Cardiac muscle cell (in vitro differentiated cells and primary cell): ENCODE results near the gene MBD1. TPM values are rescaled to one million over a fixed set of nuclear protein-coding genes. Genes with fewer than 3 reads are reported as not detected.

Source experiments
- DNase-seq, 2 donors: peaks; one replicate each; pipeline versions ENCODE4 v3.0.0 to v3.0.0-alpha.2; 2010 to 2017; ENCODE audit warnings: low read depth in 1 of 2, low spot score in 1 of 2
- H3K27ac ChIP-seq: fragments of 200-600 bp; sonication (generic); 2 replicates; pipeline ENCODE4 v1.5.1; 2016
- H3K27me3 ChIP-seq: fragments of 200-600 bp; sonication (generic); 2 replicates; pipeline ENCODE4 v1.6.0; 2016; ENCODE audit warnings: control low read depth
- H3K36me3 ChIP-seq: fragments of 200-600 bp; sonication (generic); 2 replicates; pipeline ENCODE4 v1.5.1; 2016; ENCODE audit warnings: control low read depth
- H3K4me1 ChIP-seq: fragments of 200-600 bp; sonication (generic); 2 replicates; pipeline ENCODE4 v1.8.1; 2017; ENCODE audit warnings: low read depth, mild to moderate bottlenecking, mixed run types
- H3K4me3 ChIP-seq: fragments of 200-600 bp; sonication (generic); 2 replicates; pipeline ENCODE4 v1.5.1; 2016; ENCODE audit warnings: mild to moderate bottlenecking
- H3K9me3 ChIP-seq: fragments of 200-600 bp; sonication (generic); 2 replicates; pipeline ENCODE4 v1.5.1; 2017; ENCODE audit warnings: low read depth, mild to moderate bottlenecking, control low read depth
- CTCF ChIP-seq: IDR thresholded peaks from 2 replicates; pipeline ENCODE4 v1.5.1; 2012; ENCODE audit warnings: low read depth, mild to moderate bottlenecking, low read length
- polyA plus RNA-seq: library from polyadenylated mRNA; unstranded; fragments of >200 nt; fragmentation: Nextera tagmentation; extraction: Ambion mirVana; gene quantifications from 2 replicates; pipeline ENCODE4 v1.2.1, GENCODE V29; 2016
- total RNA-seq: library from RNA; depleted of rRNA; stranded (reverse); fragments of >200 nt; gene quantifications from 2 replicates; pipeline ENCODE4 v1.2.3, GENCODE V29; 2016

The MBD1 gene
- total RNA-seq, result 113 and 167 TPM in 2 replicates
- polyA plus RNA-seq, result 78.9 and 79.7 TPM in 2 replicates

GRCh38 chr18:50281295-50281971, at the start of gene MBD1:
TSS of gene MBD1 (minus strand) at chr18:50281523. CDS start at chr18:50279992, 1,531 bp downstream.
- Histone ChIP-seq H3K36me3 (peaks cover 33% of the 10 kb centered on the region), H3K27ac (peak within 1 kb of the TSS; percentile 86), H3K4me1 (no peaks in the 10 kb centered on the region), H3K4me3 (peak within 1 kb of the TSS; percentile 43), H3K9me3 (no peaks in the 10 kb centered on the region), H3K27me3 (no peaks in the 10 kb centered on the region)
- TF ChIP-seq CTCF, result peak; percentile 23
- DNase-seq, result peak; percentile 99 to 100

GRCh38 chr18:50330176-50330575, 48.9 kb upstream of the MBD1 start:
- DNase-seq, result no peak
- TF ChIP-seq CTCF, result no peak
- Histone ChIP-seq H3K4me3 (no peak overlapping the region), H3K27me3 (no peaks in the 10 kb centered on the region), H3K36me3 (no peaks in the 10 kb centered on the region), H3K27ac (no peak overlapping the region), H3K9me3 (no peaks in the 10 kb centered on the region), H3K4me1 (no peaks in the 10 kb centered on the region)

- H3K4me3 ChIP-seq, result no peak overlapping the region
- TF ChIP-seq CTCF, result no peak
- no peak for DNase-seq
- H3K36me3 ChIP-seq, result no peaks in the 10 kb centered on the region
- no peaks in the 10 kb centered on the region for H3K27me3 ChIP-seq
- no peaks in the 10 kb centered on the region for H3K9me3 ChIP-seq
- H3K4me1 ChIP-seq, result no peaks in the 10 kb centered on the region
- H3K27ac ChIP-seq, result no peak overlapping the region
Measured at GRCh38 chr18:50327983-50328382, 46.7 kb upstream of the MBD1 start.

GRCh38 chr18:50320719-50321118, 39.4 kb upstream of the MBD1 start:
- no peaks in the 10 kb centered on the region for H3K9me3 ChIP-seq
- H3K36me3 ChIP-seq, result no peaks in the 10 kb centered on the region
- H3K27ac ChIP-seq, result no peak overlapping the region
- no peak overlapping the region for H3K4me3 ChIP-seq
- TF ChIP-seq CTCF, result no peak
- H3K4me1 ChIP-seq, result no peaks in the 10 kb centered on the region
- no peak for DNase-seq
- H3K27me3 ChIP-seq, result no peaks in the 10 kb centered on the region

- H3K9me3 ChIP-seq, result no peaks in the 10 kb centered on the region
- H3K4me3 ChIP-seq, result no peak overlapping the region
- H3K36me3 ChIP-seq, result no peaks in the 10 kb centered on the region
- no peaks in the 10 kb centered on the region for H3K4me1 ChIP-seq
- TF ChIP-seq CTCF, result no peak
- DNase-seq, result no peak
- peaks cover 4% of the 10 kb centered on the region for H3K27me3 ChIP-seq
- no peak overlapping the region for H3K27ac ChIP-seq
Measured at GRCh38 chr18:50315100-50315871, 34.0 kb upstream of the MBD1 start.
